Right forelimb (tissue), 1 donor: ENCODE data around the gene TCF7.

Experiments
- DNase-seq: peaks from one replicate; pipeline ENCODE4 v3.0.0-alpha.2; 2018

Gene TCF7

GRCh38 chr5:134132372-134133187, 18.1 kb downstream of the TCF7 start:
- no peak for DNase-seq

GRCh38 chr5:134133188-134133994, 18.9 kb downstream of the TCF7 start:
- DNase-seq = no peak

GRCh38 chr5:134133995-134134541, 19.6 kb downstream of the TCF7 start:
- peak; percentile 34 for DNase-seq

DNA sequence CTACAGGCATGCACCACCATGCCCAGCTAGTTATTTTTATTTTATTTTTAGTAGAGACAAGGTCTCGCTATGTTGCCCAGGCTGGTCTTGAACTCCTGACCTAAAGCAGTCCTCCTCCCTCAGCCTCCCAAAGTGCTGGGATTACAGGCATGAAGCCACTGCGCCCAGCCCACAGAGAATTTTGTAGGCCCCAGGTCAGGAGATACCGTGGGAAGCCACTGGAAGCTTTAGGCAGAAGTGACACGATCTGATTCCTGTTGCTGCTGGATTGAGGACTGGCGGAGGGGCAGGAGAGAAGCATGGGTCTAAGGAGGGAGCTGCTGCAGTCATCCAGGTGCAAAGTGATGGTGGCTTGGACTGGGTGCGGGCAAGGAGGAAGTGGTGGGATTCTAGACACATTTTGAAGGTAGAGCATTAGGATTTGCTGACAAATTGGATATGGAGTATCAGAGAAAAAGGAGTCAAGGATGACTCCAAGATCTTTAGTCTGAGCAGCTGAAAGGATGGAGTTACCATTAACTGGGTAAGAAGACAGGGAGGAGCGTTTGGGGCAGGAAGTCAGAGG, 20.7 kb downstream of the TCF7 start:
- peak; percentile 16 for DNase-seq

DNA sequence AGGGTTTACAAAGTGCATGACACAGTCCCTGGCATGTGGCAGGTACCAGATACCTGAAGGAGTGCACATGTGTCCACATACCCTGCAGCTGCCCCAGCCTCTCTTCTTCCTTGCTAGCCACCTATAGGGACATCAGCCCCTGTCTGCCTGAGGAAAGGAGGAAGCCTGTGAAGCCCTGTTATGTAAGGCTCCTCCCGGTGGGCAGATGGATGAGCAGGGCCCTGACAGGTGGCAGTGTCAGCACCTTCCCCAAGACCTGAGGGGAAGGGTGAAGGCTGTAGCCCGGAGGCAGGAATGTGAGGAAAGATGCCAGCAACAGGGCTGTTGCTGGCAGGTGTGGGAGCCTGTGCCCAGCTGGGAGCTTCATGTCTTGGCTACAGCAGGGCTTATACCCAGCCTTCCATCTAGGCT, 21.7 kb downstream of the TCF7 start:
- peak; percentile 22 for DNase-seq

DNA sequence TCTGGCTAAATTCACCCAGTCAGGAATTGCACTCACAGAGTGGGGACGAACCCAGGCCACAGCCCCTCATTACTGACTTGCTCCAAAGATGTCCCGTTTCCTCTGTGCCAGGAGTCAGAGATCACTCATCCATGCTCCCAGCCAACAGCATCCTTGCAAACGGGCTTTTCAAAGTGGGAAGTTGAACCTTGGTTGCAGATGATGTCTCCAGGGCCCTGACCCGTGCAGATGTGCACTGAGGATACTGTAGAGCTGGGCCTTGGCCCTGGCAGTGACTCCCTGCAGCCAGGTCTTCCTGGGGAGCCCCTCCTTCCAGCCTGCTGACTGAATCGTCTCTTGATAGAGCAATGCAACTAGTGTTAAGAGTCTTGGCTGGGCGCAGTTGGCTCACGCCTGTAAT, 22.3 kb downstream of the TCF7 start:
- no peak for DNase-seq

DNA sequence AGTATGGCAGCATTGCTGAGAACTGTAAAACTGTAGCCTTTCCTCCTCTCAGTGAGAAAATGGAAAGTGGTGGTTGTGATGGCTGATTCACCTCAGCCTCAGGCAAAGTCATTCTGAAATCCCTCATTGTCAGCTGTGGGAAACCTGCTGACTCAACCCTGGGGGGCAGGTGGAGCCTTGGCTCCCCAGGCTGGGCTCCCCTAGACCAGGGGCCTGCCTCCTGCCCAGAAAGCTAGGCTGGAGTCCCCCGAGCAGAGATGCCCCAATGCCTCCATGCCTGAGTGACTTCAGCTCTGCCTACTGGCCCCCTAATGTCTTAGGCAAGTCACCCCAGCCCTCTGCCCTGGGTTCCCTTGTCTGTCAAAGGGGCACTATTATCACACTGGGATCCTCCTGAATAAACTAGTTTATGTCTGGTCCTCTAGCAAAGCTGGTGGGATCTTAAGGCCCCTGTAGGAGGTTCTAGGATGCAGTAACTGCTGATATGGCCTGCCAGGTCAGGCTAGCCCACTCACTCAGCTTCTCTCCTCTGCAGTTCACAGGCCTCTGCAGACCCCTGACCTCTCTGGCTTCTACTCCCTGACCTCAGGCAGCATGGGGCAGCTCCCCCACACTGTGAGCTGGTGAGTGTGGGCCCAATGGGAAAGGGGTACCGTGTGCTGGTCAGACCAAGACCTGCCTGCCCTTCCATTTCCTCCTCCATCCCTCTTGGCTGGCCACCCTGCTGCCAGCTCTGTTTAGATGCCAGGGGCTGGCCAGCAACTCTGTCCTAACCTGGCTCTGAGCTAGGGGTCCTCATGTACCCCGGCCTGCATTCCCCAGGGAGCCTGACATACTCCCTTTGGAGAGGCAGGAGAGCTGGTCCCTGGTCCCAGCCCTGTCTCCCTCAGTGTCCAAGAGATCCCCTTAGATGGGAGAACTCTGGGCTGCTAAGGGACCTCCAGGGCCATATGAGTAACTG, 24.2 kb downstream of the TCF7 start:
- peak; percentile 35 for DNase-seq

DNA sequence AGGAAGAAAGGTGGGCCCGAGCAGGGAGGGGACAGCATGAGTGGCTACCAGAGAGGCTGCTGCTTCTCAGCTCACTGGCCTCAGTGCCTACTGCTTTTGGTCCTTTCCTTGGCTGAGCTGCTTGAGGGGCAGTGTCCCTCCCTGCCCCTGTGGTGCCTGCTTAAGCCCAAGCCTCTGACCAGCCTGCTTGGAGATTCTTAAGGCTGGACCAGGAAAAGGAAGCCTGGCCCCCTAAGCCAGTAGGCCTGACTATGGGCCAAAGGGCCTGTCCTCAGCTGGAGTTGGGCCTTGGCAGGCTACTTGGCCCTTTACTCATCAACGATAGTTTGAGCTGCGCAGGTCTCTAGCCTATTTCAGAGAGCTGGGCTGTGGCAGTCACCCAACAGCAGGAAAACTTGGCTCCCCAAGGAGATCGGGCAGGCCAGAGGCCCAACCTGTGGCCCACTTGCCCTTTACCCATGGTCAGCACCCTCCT, 24.9 kb downstream of the TCF7 start:
- no peak for DNase-seq

- DNase-seq = no peak
These were observed 25.5 kb downstream of the TCF7 start for GRCh38 chr5:134139891-134140469.

DNA sequence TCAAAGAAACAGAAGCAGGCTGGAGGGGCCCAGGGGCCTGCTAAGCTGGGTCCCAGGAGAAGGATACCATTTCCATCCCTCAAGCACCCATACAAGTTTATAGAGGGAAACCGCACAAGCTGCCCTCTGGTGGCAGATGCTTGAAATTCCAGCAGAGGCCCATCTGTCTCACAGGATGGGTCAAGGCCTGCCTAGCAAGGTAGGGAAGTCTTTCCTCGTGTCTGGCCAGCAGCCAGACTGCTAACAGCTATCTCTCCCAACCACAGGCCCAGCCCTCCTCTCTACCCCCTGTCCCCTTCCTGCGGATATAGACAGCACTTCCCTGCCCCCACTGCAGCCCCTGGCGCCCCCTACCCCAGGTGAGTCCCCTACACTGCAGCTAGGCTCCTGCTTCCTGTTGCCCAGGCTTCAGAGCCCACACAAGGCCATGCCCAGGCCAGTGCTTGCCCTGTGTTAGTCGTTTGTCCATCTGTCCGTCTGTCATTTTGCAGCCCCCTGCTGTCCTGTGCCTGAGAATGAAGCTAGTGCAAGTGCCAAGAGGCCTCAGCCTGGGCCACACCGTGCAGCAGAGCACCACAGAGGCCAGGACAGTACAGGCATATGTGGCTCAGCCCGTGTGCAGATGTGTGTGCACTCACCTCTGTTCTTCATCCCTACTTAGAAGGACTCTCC, 26.2 kb downstream of the TCF7 start:
- peak; percentile 70 for DNase-seq

GRCh38 chr5:134141331-134142050, 27.0 kb downstream of the TCF7 start:
- DNase-seq = no peak

GRCh38 chr5:134142052-134142451, 27.6 kb downstream of the TCF7 start:
- DNase-seq = no peak

DNA sequence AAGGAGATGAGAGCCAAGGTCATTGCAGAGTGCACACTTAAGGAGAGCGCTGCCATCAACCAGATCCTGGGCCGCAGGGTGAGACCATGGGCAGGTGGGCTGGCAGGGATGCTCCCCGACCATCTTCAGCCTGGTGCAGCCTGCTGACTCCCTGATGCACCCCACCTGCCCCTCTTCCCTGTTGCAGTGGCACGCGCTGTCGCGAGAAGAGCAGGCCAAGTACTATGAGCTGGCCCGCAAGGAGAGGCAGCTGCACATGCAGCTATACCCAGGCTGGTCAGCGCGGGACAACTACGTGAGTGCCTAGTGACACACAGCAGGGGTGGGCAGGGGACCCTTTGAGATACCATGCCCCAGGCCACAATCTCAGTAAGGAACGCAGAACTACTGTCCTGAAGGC, 28.3 kb downstream of the TCF7 start:
- no peak for DNase-seq

DNA sequence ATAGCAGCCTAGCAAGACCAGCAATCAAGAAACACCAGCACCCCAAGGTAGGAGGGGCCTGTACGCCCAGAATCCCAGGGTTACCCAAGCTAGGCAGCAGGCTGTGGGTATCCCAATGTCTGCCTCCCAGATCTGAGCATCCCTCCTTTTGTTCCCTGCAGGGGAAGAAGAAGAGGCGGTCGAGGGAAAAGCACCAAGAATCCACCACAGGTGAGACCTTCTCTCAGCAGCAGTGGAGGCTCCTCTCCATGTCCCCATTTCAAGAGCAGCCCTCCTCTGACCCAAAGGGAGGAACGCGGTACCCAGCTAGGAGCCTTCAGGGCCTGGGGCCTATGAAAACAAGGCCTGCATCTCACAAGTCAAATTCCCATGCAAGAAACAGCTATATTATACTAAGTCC, 28.9 kb downstream of the TCF7 start:
- DNase-seq = no peak

DNA sequence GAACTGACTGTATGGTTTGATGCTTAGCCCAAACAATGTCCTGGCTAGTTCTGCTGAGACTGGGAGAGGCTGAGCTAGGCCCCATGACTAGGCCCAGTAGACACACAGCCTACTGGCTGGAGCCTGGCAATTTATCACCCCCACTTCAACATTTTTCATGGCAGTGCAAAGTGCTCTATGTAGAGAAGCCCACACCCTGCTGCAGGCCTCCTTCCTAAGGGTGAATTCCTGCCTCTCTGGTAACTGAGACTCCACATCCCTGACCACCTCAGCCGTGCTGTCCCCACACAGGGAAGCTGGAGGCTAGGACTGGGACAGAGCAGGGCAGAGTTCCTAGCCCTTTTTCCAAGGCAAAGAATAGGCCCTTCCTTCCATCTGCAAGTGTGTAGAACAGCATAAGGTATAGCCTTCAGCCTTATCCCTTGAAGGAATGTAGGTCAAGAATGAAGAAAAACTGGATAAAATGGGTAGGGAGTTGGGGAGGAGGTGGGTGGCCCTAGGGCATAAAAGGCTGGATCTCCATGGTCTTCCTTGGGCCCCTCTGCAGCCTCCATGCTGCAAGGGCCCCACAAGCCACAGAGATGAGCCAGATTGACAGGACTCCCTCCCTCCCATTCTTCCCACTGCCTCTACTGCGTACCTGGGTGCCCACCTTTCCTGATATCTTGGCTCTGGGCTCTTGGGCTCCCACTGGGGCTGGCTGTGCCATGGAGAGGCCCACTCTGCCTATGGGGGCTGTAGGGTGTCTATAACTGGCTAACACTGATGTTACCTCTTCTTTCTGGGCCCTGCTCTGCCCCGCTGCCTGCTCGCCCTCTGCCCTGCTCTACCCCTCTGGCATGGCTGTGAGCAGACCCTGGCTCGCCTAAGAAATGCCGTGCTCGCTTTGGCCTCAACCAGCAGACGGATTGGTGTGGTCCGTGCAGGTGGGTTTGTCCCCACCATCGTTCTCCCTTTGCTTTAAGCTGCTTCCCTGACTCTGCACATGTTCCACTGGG, 29.8 kb downstream of the TCF7 start:
- DNase-seq = peak; percentile 37

DNA sequence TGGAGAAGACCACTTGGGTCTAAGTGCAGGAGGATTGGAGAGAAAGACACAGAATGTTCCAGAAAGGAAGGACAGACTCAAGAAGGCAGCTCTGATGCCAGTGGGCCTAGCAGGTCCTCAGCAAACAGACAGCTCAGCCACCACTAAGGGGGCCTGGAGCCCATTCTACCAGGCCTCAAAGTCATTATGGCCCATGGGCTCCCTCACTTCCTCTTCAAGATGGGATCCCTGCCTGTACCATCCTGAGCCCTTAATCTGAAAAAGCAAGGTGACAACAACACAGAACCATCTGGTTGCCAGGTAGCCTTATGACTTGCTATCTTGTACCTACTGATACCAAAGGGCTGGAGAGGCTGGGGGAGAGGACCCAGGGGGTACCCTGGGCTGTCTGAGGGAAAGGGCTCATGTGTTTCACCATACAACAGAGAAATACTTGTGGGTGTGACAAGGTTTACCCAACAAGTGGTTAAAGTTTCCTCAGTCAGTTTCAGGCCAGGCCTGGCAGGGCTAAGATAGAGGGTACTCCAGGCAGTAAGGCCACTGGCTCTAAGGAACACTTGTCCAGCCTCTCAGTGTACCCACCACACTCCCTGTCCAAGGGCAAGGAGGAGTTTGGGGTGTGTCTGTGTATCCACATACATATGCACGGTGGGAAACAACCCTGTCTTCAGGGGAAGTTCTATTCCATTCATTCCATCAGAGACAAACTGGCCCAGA, 30.7 kb downstream of the TCF7 start:
- no peak for DNase-seq

- peak; percentile 78 for DNase-seq
These were observed 31.5 kb downstream of the TCF7 start for GRCh38 chr5:134145779-134146581.
